ENCODE data around the gene RBKS.

- TF ChIP-seq CTCF (conservative IDR thresholded peaks at IDR 0.05) = no peak
- TF ChIP-seq EZH2 (IDR thresholded peaks at IDR 0.05; ENCODE audit: low read depth) = no peak
Observed at GRCh38 chr2:27741673-27742072, 148.5 kb downstream of the RBKS start.

All from PC-9 (cell line).